ENCODE measurements around the gene RBM47.
A peak's percentile ranks its signal among the peaks of the same experiment; 100 is the strongest.

Gene RBM47

GRCh38 chr4:40622913-40623312 is 6.8 kb downstream of the RBM47 start:
- peak in 1 of 2 experiments; percentile 11 for DNase-seq

DNA sequence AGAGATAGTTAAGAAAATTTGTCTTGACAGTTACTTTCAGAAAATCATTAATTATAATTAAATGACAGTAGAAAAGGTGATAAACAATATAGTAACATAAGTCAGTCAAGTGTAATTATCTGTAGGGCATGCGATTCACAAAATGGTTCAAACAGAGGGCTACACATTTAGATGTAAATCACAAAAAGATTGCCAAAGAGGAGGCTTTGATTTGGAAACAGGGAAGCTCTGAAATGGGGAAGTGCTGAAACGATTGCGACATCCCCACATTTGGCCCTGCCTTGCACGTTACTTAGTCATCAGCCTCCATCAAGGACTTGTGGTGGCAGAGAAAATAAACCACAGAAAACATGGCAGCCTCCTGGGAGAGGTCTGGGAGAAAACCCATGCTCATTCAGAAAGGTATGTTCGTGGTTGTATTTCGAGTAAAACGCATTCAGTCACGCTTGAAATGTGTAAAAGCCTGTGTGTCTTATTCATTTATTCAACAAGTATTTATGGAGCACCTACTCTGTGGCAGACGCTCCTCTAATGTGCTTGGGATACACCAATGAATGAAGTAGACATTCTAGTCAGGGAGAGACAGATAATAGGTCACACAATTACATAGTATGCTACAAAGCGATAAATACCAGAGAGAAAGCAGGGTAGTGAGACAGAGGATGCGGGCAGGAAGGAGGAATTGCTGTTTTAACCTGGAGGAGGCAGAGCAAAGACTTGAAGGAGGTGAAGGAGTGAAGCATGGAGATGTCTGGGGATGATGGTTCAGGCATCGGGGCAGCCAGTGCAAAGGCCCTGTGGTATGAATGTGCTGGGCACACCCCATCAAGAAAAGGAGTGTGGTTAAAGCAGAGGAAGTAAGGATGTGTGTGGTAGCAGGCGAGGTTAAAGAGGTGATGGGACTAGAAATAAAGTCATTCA is 7.8 kb downstream of the RBM47 start:
- DNase-seq: peak; percentile 15 to 45

DNA sequence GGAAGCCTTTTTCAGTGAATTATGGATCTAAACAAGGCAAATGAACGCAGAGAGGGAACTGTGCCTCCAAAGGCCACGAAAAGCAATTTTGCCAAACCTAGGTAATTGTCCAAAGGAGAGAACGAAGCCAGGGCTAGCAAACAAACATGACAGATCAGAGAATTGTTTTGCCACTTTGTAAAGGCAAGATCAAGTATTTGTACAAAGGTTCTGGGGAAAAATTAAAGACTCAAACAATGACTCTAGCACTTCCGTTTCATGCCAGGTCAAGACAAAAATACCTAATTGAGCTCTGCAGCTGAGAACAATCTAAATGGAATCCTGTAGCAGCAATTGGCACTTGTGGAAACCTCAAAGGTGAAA is 8.5 kb downstream of the RBM47 start:
- DNase-seq: no peak

GRCh38 chr4:40619600-40619999 is 10.1 kb downstream of the RBM47 start:
- no peak for DNase-seq

- DNase-seq: no peak
Measured at GRCh38 chr4:40617872-40618271, 11.8 kb downstream of the RBM47 start.

DNA sequence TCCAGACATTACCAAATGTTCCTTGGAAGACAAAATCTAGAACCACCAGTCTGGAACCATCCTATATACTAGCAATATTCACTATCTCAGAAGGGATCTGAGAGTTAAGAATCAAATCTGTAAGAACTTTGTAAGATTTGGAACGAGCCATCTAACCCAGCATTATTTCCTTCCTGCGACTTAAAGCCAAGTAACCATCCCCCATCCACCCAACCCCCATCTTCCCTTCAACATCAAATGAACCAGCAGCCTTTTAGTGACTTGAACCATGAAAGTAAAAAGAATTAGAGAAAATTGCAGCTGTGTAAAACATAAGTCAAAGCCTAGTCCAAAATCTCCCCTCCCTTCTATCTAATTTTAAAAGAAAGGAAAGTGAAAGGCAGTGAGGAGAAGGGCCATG is 15.6 kb downstream of the RBM47 start:
- DNase-seq: no peak

DNA sequence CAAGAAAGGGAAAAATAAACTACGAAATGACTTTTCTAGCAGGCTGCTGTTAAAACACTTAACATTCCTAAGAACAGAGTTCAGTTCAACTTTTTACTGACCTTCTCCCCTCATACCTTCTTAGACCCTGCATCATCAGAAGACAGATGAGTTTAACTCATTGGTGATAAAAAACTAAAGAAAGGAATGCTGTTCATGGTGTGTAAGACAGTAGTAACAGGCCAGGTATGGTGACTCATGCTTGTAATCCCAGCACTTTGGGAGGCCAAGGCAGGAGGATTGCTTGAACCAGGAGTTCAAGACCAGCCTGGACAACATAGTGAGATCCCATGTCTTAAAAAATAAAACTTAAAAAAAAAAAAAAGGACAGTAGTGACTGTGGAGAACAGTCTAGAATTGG is 16.2 kb downstream of the RBM47 start:
- no peak for DNase-seq

DNA sequence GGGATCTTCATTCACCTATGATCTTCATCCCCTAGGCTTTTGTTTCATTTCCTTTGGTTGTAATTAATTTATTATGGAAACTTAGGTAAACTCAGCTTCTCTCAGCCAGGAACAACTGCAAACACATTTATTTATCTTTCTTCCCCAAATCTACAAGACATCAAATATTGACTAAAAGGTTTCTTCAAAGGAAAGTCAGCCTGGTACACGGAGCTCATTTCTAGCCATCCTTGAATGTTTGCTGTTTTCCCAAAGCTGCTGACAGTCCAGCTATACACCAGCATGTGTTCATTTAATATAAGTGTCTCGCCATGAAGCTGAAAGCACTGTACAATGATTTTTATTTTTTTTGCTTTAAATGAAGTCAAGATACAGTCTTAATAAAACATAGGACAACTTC is 16.8 kb downstream of the RBM47 start:
- DNase-seq: no peak

GRCh38 chr4:40612283-40612682 is 17.4 kb downstream of the RBM47 start:
- DNase-seq: no peak

- DNase-seq: no peak
Measured at GRCh38 chr4:40608628-40609027, 21.0 kb downstream of the RBM47 start.

- DNase-seq: no peak
Measured at GRCh38 chr4:40607221-40607620, 22.4 kb downstream of the RBM47 start.

DNA sequence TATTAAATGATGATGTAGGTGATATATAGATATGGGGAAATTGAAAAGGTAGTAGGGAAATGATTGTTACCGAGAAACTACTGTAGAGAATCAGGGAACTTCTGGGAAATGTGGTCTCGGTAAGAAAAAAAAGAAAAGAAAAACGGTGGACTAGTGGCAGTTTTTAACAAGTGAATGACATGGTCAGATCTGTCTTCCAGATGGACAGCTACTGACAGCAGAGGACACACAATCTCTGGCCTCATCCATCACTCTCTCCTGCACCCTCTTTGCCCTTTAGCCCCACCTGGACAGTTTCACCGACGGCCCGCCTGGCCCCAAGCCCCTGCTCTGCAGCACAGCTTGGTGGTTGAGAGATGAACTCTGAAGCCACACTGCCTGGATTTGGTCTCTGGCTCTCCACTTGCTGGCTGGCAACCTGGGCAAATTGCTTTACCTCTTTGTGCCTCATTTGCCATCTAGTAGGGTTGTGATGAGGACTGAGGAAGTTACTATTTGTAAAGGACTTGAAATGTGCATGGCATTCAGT is 23.4 kb downstream of the RBM47 start:
- DNase-seq: no peak

GRCh38 chr4:40603281-40603680 is 26.4 kb downstream of the RBM47 start:
- DNase-seq: no peak

DNA sequence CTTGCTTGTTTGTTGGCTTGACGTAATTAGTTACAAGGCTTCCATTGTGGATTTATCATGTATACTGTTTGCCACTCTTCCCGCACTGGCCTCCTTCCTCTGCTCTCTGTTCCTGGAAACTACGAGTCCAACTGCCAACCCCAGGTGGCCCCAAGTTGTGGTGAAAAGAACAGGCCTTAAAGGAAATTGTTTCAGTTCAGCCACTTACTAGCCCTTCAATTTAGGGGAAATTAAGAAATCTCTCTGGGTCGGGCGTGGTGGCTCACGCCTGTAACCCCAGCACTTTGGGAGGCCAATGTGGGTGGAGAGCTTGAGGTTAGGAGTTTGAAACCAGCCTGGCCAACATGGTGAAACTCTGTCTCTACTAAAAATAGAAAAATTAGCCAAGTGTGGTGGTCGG is 28.0 kb downstream of the RBM47 start:
- DNase-seq: no peak

DNA sequence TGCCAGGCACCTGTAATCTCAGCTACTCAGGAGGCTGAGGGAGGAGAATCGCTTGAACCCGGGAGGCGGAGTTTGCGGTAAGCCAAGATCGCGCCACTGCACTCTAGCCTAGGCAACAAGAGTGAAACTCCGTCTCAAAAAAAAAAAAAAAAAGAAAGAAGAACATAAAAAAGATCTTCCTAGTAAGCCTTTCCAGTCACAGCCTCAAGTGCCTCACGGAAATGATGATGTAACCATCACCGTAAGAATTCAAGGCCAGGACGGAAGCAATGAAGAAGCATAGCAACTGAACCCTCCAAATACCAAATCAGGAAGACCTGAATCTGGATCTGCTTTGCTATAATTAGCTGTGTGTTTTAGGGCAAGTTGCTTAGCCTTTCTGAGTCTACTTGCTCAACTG is 28.8 kb downstream of the RBM47 start:
- no peak for DNase-seq

GRCh38 chr4:40599431-40599830 is 30.2 kb downstream of the RBM47 start:
- DNase-seq: no peak

DNA sequence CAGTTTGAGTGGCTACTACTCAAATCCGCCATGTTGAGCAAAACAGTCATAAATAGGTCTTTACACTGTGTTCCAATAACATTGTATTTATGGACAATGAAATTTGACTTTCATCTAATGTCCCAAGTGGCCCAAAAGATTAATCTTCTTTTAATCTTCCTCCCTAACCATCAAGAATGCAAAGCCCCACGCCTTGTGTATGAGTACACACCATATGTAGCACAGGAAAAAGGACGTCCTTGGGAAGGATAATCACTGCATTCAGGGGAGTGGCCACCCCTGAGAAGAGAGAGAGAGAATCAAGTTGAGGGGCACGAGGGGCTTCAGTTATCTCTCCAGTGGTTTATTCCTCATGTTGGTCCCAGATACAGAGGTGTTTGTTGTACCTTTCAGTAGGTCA is 33.1 kb downstream of the RBM47 start:
- no peak for DNase-seq

GRCh38 chr4:40595981-40596380 is 33.7 kb downstream of the RBM47 start:
- no peak for DNase-seq

- DNase-seq: no peak
Measured at GRCh38 chr4:40594261-40595178, 35.1 kb downstream of the RBM47 start.

GRCh38 chr4:40592034-40592433 is 37.6 kb downstream of the RBM47 start:
- DNase-seq: no peak

GRCh38 chr4:40587826-40588225 is 41.8 kb downstream of the RBM47 start:
- no peak for DNase-seq

- DNase-seq: no peak
Measured at GRCh38 chr4:40587351-40587750, 42.3 kb downstream of the RBM47 start.

- no peak for DNase-seq
Measured at GRCh38 chr4:40586729-40587128, 42.9 kb downstream of the RBM47 start.

GRCh38 chr4:40586034-40586433 is 43.6 kb downstream of the RBM47 start:
- DNase-seq: no peak
